DND-41 (cell line): ENCODE measurements around the gene CBARP.

Experiments used
- ATAC-seq: fragments of 200-7000 bp; cut with Tn5 transposase; 3 replicates; pipeline ENCODE4 v1.9.1; 2021; ENCODE audit warnings: low read depth; ENCODE audit not compliant: insufficient read depth
- DNase-seq: peaks from one replicate; pipeline ENCODE4 v3.0.0-alpha.2; 2020
- H2AFZ ChIP-seq: 2 replicates; pipeline ENCODE4 v1.6.0; 2012; ENCODE audit warnings: low read depth, low read length
- H3K27ac ChIP-seq: 2 replicates; pipeline ENCODE4 v1.5.1; 2012; ENCODE audit warnings: low read length, inconsistent platforms
- H3K27me3 ChIP-seq: fragments of 200-600 bp; sonication (generic); 2 replicates; pipeline ENCODE4 v1.6.0; 2012; ENCODE audit warnings: low read length, mild to moderate bottlenecking, inconsistent platforms; ENCODE audit not compliant: insufficient read depth, poor library complexity
- H3K36me3 ChIP-seq: 2 replicates; pipeline ENCODE4 v1.5.1; 2012; ENCODE audit warnings: low read length, inconsistent platforms; ENCODE audit not compliant: insufficient read depth
- H3K4me1 ChIP-seq: 2 replicates; pipeline ENCODE4 v1.5.1; 2012; ENCODE audit warnings: mild to moderate bottlenecking, low read length; ENCODE audit not compliant: insufficient read depth
- H3K4me2 ChIP-seq: 2 replicates; pipeline ENCODE4 v1.6.0; 2012; ENCODE audit warnings: mild to moderate bottlenecking, moderate library complexity, low read length, inconsistent platforms; ENCODE audit not compliant: insufficient read depth
- H3K4me3 ChIP-seq, 2 experiments: fragments of 200-600 bp in 1 of 2; shearing (Covaris generic) in 1 of 2; 2 replicates each; pipeline ENCODE4 v1.5.1; 2012 to 2016; ENCODE audit warnings: inconsistent platforms in 2 of 2, low read length in 2 of 2, mild to moderate bottlenecking in 2 of 2, low read depth in 1 of 2, moderate library complexity in 1 of 2
- H3K79me2 ChIP-seq: 2 replicates; pipeline ENCODE4 v1.6.0; 2012; ENCODE audit warnings: low read length, inconsistent platforms; ENCODE audit not compliant: insufficient read depth
- H3K9ac ChIP-seq: 2 replicates; pipeline ENCODE4 v1.6.0; 2012; ENCODE audit warnings: low read depth, mild to moderate bottlenecking, inconsistent platforms, low read length, moderate library complexity
- H3K9me3 ChIP-seq: 2 replicates; pipeline ENCODE4 v1.5.1; 2012; ENCODE audit warnings: low read length, moderate library complexity, mild to moderate bottlenecking, inconsistent platforms; ENCODE audit not compliant: insufficient read depth, severe bottlenecking
- H4K20me1 ChIP-seq: 2 replicates; pipeline ENCODE4 v1.6.0; 2012; ENCODE audit warnings: low read length; ENCODE audit not compliant: insufficient read depth
- EZH2 ChIP-seq: IDR thresholded peaks from 3 replicates; pipeline ENCODE4 v1.6.1; 2012; ENCODE audit warnings: borderline replicate concordance, low read depth, mild to moderate bottlenecking, moderate library complexity, low read length, inconsistent platforms; ENCODE audit not compliant: severe bottlenecking
- TF ChIP-seq, protein P1 (sequence below): IDR thresholded peaks from 2 replicates; pipeline ENCODE4 v1.5.1; 2012; ENCODE audit warnings: borderline replicate concordance, low read length, moderate library complexity, mild to moderate bottlenecking; ENCODE audit not compliant: poor library complexity, severe bottlenecking; ENCODE audit errors: extremely low read depth

The CBARP gene

GRCh38 chr19:1182068-1182467 is 55.7 kb downstream of the CBARP start:
- no peaks in the 10 kb centered on the region for H3K27me3 ChIP-seq
- no peaks in the 10 kb centered on the region for H3K36me3 ChIP-seq
- no peaks in the 10 kb centered on the region for H3K4me1 ChIP-seq
- H4K20me1 ChIP-seq = no peaks in the 10 kb centered on the region
- no peaks in the 10 kb centered on the region for H3K79me2 ChIP-seq
- H2AFZ ChIP-seq = no peak overlapping the region
- ATAC-seq (no peak), DNase-seq (no peak)
- H3K9ac ChIP-seq = no peak overlapping the region
- TF ChIP-seq, protein P1, sequence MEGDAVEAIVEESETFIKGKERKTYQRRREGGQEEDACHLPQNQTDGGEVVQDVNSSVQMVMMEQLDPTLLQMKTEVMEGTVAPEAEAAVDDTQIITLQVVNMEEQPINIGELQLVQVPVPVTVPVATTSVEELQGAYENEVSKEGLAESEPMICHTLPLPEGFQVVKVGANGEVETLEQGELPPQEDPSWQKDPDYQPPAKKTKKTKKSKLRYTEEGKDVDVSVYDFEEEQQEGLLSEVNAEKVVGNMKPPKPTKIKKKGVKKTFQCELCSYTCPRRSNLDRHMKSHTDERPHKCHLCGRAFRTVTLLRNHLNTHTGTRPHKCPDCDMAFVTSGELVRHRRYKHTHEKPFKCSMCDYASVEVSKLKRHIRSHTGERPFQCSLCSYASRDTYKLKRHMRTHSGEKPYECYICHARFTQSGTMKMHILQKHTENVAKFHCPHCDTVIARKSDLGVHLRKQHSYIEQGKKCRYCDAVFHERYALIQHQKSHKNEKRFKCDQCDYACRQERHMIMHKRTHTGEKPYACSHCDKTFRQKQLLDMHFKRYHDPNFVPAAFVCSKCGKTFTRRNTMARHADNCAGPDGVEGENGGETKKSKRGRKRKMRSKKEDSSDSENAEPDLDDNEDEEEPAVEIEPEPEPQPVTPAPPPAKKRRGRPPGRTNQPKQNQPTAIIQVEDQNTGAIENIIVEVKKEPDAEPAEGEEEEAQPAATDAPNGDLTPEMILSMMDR = no peak
- TF ChIP-seq EZH2 = no peak
- H3K9me3 ChIP-seq = no peaks in the 10 kb centered on the region
- no peak overlapping the region for H3K27ac ChIP-seq
- no peak overlapping the region for H3K4me2 ChIP-seq
- no peak overlapping the region for H3K4me3 ChIP-seq

DNA sequence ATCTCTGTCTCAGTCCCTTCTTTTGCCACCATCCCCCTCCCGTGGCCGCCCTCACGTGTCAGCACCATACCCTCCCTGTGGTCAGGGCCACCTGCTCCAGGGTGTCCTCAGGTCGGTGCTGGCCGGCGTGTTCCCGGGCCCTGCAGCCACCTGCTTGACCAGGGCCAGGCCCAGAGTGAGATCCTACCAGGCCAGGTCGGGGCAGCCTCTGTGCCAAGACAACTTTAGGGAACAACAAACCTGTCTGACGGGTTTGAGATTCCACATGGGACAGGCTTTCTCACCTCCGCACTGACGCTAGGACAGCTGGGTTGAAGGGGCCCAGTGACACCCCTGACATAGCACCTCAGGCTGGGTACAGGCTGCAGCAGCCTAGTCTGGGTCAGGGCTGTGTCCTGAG is 56.2 kb downstream of the CBARP start:
- Histone ChIP-seq H3K79me2 (no peaks in the 10 kb centered on the region), H3K9ac (no peak overlapping the region), H3K36me3 (no peaks in the 10 kb centered on the region), H2AFZ (no peak overlapping the region), H4K20me1 (no peaks in the 10 kb centered on the region), H3K9me3 (no peaks in the 10 kb centered on the region), H3K4me1 (no peaks in the 10 kb centered on the region), H3K27ac (no peak overlapping the region), H3K27me3 (no peaks in the 10 kb centered on the region), H3K4me3 (no peak overlapping the region), H3K4me2 (no peak overlapping the region)
- DNase-seq (no peak), ATAC-seq (no peak)
- TF ChIP-seq EZH2 = no peak
- TF ChIP-seq, protein P1 = no peak
